GM23338 (cell line): ENCODE measurements around the gene AFF2. TPM values are rescaled to one million over a fixed set of nuclear protein-coding genes. Genes with fewer than 3 reads are reported as not detected.

Experiments used
- ATAC-seq: fragments of 200-7000 bp; cut with Tn5 transposase; 3 replicates; pipeline ENCODE4 v1.9.1; 2020
- DNase-seq: peaks from one replicate; pipeline ENCODE4 v3.0.0-alpha.2; 2015; ENCODE audit warnings: low spot score
- H2AFZ ChIP-seq: fragments of 200-600 bp; sonication (generic); 2 replicates; pipeline ENCODE4 v1.8.0; 2016; ENCODE audit warnings: antibody characterized with exemption, mild to moderate bottlenecking, moderate library complexity
- H3F3A ChIP-seq: fragments of 200-600 bp; sonication (generic); replicated peaks from 2 replicates; pipeline ENCODE4 v1.8.0; 2017; ENCODE audit warnings: antibody characterized with exemption, mixed run types, low read depth
- H3K27ac ChIP-seq: fragments of 200-600 bp; sonication (generic); 2 replicates; pipeline ENCODE4 v1.6.1; 2016; ENCODE audit warnings: low read depth
- H3K27me3 ChIP-seq: fragments of 200-600 bp; sonication (generic); 2 replicates; pipeline ENCODE4 v1.8.0; 2016; ENCODE audit warnings: mild to moderate bottlenecking, mixed run types, moderate library complexity; ENCODE audit not compliant: insufficient read depth
- H3K36me3 ChIP-seq: fragments of 200-600 bp; sonication (generic); 2 replicates; pipeline ENCODE4 v1.8.0; 2016; ENCODE audit warnings: mild to moderate bottlenecking; ENCODE audit not compliant: insufficient read depth
- H3K4me1 ChIP-seq: fragments of 200-600 bp; sonication (generic); 2 replicates; pipeline ENCODE4 v1.8.0; 2016; ENCODE audit warnings: mild to moderate bottlenecking, moderate library complexity; ENCODE audit not compliant: insufficient read depth
- H3K4me2 ChIP-seq: fragments of 200-600 bp; sonication (generic); 2 replicates; pipeline ENCODE4 v1.7.1; 2017; ENCODE audit warnings: mixed run types
- H3K4me3 ChIP-seq: fragments of 200-600 bp; sonication (generic); 2 replicates; pipeline ENCODE4 v1.6.1; 2016; ENCODE audit warnings: mixed run types
- H3K79me2 ChIP-seq: fragments of 200-600 bp; sonication (generic); replicated peaks from 2 replicates; pipeline ENCODE4 v1.8.0; 2017; ENCODE audit warnings: mild to moderate bottlenecking; ENCODE audit not compliant: insufficient read depth
- H3K9me2 ChIP-seq: fragments of 200-600 bp; sonication (generic); 2 replicates; pipeline ENCODE4 v1.8.0; 2017; ENCODE audit not compliant: insufficient read depth
- H4K20me1 ChIP-seq: fragments of 200-600 bp; sonication (generic); replicated peaks from 2 replicates; pipeline ENCODE4 v1.8.0; 2017; ENCODE audit warnings: mild to moderate bottlenecking; ENCODE audit not compliant: insufficient read depth
- H3K27ac Mint-ChIP-seq: 2 replicates; pipeline ENCODE4 v1.8.0; 2020; ENCODE audit warnings: inconsistent platforms, mild to moderate bottlenecking, moderate library complexity, mixed read lengths
- H3K27me3 Mint-ChIP-seq: 3 replicates; pipeline ENCODE4 v1.8.0; 2022; ENCODE audit warnings: low read depth, mild to moderate bottlenecking, moderate library complexity, mixed read lengths, inconsistent platforms; ENCODE audit not compliant: insufficient read depth, poor library complexity
- H3K36me3 Mint-ChIP-seq: 3 replicates; pipeline ENCODE4 v1.8.0; 2021; ENCODE audit warnings: low read depth, mild to moderate bottlenecking, inconsistent platforms, moderate library complexity, mixed read lengths
- H3K4me1 Mint-ChIP-seq: 3 replicates; pipeline ENCODE4 v1.8.0; 2020; ENCODE audit warnings: mild to moderate bottlenecking, inconsistent platforms, mixed read lengths
- H3K4me3 Mint-ChIP-seq: 3 replicates; pipeline ENCODE4 v1.8.0; 2021; ENCODE audit warnings: moderate library complexity, mild to moderate bottlenecking, inconsistent platforms, mixed read lengths
- H3K9me3 Mint-ChIP-seq: 3 replicates; pipeline ENCODE4 v1.8.0; 2020; ENCODE audit warnings: moderate library complexity, mild to moderate bottlenecking, inconsistent platforms, mixed read lengths
- CREB1 ChIP-seq: fragments of 250-450 bp; sonication (Bioruptor Pico); IDR thresholded peaks from 2 replicates; pipeline ENCODE4 v1.5.0; 2020; ENCODE audit warnings: low read depth, mild to moderate bottlenecking, moderate library complexity
- EZH2 ChIP-seq: fragments of 200-600 bp; sonication (generic); IDR thresholded peaks from one replicate; pipeline ENCODE4 v1.8.0; 2017; ENCODE audit warnings: antibody characterized with exemption, mild to moderate bottlenecking, low read depth; ENCODE audit not compliant: unreplicated experiment
- EZH2phosphoT487 ChIP-seq: fragments of 200-600 bp; sonication (generic); IDR thresholded peaks from one replicate; pipeline ENCODE4 v1.8.1; 2018; ENCODE audit warnings: antibody characterized with exemption; ENCODE audit not compliant: unreplicated experiment
- JUNB ChIP-seq: IDR thresholded peaks from one replicate; pipeline ENCODE4 v1.6.1; 2016; ENCODE audit warnings: antibody characterized with exemption; ENCODE audit not compliant: unreplicated experiment
- NANOG ChIP-seq: IDR thresholded peaks from 2 replicates; pipeline ENCODE4 v1.6.1; 2016; ENCODE audit warnings: antibody characterized with exemption, borderline replicate concordance
- POLR2AphosphoS5 ChIP-seq: IDR thresholded peaks from 2 replicates; pipeline ENCODE4 v1.6.1; 2016; ENCODE audit warnings: antibody characterized with exemption, low read depth
- polyA plus RNA-seq: library from polyadenylated mRNA; unstranded; fragments of >200 nt; fragmentation: Nextera tagmentation; extraction: Ambion mirVana; gene quantifications from 2 replicates; pipeline ENCODE4 v1.2.1, GENCODE V29; 2016
- total RNA-seq: library from RNA; depleted of rRNA; stranded (reverse); fragments of >200 nt; shearing (Covaris generic); gene quantifications from 2 replicates; pipeline ENCODE4 v1.2.3, GENCODE V29; 2014
- TF ChIP-seq, protein P1 (sequence below): fragments of 250-450 bp; sonication (Bioruptor Pico); IDR thresholded peaks from 2 replicates; pipeline ENCODE4 v1.5.0; 2020; ENCODE audit warnings: mild to moderate bottlenecking, moderate library complexity
- TF ChIP-seq, protein P2 (sequence below): IDR thresholded peaks from 2 replicates; pipeline ENCODE4 v1.6.1; 2016; ENCODE audit warnings: antibody characterized with exemption
- TF ChIP-seq, protein P3 (sequence below), 2 experiments: fragments of 200-600 bp in 1 of 2; sonication (generic) in 1 of 2; conservative IDR thresholded peaks; 2 replicates each; pipeline versions ENCODE4 v1.5.1 to v1.6.1; 2016 to 2017; ENCODE audit warnings: antibody characterized with exemption in 2 of 2, low read depth in 2 of 2, mild to moderate bottlenecking in 2 of 2, moderate library complexity in 1 of 2
- TF ChIP-seq, protein P4 (sequence below): IDR thresholded peaks from one replicate; pipeline ENCODE4 v1.6.1; 2018; ENCODE audit warnings: antibody characterized with exemption; ENCODE audit not compliant: unreplicated experiment

Gene AFF2
- total and polyA plus RNA-seq, 2 experiments from 2014 or later, result 1.6 to 5.8 TPM

DNA sequence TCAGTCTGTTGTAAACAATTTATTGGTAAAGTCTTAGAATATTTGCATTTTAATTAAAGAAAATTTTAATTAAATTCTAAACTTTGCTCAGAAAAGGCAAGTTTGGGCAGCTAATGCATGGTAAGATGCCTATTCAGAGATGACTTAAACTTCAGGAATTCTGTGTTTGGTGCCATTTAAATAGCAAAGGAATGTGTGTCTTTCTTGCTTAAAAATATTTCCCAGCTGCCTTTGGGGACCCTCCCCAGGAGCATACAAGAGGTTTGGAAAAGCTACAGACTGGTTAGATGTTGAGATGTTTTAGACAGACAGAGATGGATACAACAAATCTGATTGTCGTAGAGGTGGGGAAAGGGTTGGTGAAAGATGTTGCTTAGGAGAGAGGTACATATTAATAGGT, 36.5 kb downstream of the AFF2 start (continued):
- TF ChIP-seq, protein P1, sequence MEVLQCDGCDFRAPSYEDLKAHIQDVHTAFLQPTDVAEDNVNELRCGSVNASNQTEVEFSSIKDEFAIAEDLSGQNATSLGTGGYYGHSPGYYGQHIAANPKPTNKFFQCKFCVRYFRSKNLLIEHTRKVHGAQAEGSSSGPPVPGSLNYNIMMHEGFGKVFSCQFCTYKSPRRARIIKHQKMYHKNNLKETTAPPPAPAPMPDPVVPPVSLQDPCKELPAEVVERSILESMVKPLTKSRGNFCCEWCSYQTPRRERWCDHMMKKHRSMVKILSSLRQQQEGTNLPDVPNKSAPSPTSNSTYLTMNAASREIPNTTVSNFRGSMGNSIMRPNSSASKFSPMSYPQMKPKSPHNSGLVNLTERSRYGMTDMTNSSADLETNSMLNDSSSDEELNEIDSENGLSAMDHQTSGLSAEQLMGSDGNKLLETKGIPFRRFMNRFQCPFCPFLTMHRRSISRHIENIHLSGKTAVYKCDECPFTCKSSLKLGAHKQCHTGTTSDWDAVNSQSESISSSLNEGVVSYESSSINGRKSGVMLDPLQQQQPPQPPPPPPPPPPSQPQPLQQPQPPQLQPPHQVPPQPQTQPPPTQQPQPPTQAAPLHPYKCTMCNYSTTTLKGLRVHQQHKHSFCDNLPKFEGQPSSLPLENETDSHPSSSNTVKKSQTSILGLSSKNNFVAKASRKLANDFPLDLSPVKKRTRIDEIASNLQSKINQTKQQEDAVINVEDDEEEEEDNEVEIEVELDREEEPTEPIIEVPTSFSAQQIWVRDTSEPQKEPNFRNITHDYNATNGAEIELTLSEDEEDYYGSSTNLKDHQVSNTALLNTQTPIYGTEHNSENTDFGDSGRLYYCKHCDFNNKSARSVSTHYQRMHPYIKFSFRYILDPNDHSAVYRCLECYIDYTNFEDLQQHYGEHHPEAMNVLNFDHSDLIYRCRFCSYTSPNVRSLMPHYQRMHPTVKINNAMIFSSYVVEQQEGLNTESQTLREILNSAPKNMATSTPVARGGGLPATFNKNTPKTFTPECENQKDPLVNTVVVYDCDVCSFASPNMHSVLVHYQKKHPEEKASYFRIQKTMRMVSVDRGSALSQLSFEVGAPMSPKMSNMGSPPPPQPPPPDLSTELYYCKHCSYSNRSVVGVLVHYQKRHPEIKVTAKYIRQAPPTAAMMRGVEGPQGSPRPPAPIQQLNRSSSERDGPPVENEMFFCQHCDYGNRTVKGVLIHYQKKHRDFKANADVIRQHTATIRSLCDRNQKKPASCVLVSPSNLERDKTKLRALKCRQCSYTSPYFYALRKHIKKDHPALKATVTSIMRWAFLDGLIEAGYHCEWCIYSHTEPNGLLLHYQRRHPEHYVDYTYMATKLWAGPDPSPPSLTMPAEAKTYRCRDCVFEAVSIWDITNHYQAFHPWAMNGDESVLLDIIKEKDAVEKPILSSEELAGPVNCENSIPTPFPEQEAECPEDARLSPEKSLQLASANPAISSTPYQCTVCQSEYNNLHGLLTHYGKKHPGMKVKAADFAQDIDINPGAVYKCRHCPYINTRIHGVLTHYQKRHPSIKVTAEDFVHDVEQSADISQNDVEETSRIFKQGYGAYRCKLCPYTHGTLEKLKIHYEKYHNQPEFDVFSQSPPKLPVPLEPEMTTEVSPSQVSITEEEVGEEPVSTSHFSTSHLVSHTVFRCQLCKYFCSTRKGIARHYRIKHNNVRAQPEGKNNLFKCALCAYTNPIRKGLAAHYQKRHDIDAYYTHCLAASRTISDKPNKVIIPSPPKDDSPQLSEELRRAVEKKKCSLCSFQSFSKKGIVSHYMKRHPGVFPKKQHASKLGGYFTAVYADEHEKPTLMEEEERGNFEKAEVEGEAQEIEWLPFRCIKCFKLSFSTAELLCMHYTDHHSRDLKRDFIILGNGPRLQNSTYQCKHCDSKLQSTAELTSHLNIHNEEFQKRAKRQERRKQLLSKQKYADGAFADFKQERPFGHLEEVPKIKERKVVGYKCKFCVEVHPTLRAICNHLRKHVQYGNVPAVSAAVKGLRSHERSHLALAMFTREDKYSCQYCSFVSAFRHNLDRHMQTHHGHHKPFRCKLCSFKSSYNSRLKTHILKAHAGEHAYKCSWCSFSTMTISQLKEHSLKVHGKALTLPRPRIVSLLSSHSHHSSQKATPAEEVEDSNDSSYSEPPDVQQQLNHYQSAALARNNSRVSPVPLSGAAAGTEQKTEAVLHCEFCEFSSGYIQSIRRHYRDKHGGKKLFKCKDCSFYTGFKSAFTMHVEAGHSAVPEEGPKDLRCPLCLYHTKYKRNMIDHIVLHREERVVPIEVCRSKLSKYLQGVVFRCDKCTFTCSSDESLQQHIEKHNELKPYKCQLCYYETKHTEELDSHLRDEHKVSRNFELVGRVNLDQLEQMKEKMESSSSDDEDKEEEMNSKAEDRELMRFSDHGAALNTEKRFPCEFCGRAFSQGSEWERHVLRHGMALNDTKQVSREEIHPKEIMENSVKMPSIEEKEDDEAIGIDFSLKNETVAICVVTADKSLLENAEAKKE (CRISPR knock-in tag), result no peak
- TF ChIP-seq, protein P2, sequence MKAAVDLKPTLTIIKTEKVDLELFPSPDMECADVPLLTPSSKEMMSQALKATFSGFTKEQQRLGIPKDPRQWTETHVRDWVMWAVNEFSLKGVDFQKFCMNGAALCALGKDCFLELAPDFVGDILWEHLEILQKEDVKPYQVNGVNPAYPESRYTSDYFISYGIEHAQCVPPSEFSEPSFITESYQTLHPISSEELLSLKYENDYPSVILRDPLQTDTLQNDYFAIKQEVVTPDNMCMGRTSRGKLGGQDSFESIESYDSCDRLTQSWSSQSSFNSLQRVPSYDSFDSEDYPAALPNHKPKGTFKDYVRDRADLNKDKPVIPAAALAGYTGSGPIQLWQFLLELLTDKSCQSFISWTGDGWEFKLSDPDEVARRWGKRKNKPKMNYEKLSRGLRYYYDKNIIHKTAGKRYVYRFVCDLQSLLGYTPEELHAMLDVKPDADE, result no peak
- TF ChIP-seq, protein P3, sequence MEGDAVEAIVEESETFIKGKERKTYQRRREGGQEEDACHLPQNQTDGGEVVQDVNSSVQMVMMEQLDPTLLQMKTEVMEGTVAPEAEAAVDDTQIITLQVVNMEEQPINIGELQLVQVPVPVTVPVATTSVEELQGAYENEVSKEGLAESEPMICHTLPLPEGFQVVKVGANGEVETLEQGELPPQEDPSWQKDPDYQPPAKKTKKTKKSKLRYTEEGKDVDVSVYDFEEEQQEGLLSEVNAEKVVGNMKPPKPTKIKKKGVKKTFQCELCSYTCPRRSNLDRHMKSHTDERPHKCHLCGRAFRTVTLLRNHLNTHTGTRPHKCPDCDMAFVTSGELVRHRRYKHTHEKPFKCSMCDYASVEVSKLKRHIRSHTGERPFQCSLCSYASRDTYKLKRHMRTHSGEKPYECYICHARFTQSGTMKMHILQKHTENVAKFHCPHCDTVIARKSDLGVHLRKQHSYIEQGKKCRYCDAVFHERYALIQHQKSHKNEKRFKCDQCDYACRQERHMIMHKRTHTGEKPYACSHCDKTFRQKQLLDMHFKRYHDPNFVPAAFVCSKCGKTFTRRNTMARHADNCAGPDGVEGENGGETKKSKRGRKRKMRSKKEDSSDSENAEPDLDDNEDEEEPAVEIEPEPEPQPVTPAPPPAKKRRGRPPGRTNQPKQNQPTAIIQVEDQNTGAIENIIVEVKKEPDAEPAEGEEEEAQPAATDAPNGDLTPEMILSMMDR (conservative IDR thresholded peaks at IDR 0.05; ENCODE audit: low read depth in 2 of 2), result no peak
- no peak for TF ChIP-seq EZH2

DNA sequence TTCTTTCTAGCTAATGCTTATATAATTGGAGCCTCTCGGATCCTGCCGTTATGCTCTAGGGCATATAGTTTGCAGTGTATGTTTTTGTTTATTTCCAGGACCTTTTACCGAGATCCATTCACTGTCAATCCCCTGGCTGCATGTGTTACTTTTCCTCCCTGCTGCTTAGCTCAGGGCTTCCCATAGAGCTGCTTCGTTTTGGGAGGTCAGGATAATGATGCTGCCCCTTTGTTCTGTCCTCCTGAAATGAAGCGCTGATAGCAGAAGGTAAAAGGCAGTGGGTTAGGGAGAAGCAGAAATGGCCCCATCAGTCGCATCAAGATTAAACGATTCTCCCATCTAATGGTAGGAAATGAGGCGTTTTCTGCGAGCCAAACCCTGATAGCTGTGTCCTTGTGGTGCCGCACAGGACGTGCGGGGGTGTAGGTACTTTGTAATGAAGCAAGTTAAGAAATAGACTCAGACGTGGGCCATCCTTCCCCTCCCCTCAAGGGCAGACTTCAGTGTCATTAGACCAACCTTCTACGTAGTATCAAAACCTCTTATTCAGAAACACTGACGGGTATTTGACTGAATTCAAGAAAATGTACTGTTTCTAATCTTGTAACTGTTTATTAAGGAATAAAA, 37.3 kb downstream of the AFF2 start:
- ATAC-seq, result peak; percentile 77
- H3K4me2 ChIP-seq, result no peak overlapping the region
- DNase-seq, result peak; percentile 0
- TF ChIP-seq JUNB (no peak), NANOG (no peak), EZH2phosphoT487 (no peak), POLR2AphosphoS5 (no peak), CREB1 (CRISPR knock-in tag) (no peak)
- TF ChIP-seq, protein P2, result no peak
- TF ChIP-seq, protein P4, sequence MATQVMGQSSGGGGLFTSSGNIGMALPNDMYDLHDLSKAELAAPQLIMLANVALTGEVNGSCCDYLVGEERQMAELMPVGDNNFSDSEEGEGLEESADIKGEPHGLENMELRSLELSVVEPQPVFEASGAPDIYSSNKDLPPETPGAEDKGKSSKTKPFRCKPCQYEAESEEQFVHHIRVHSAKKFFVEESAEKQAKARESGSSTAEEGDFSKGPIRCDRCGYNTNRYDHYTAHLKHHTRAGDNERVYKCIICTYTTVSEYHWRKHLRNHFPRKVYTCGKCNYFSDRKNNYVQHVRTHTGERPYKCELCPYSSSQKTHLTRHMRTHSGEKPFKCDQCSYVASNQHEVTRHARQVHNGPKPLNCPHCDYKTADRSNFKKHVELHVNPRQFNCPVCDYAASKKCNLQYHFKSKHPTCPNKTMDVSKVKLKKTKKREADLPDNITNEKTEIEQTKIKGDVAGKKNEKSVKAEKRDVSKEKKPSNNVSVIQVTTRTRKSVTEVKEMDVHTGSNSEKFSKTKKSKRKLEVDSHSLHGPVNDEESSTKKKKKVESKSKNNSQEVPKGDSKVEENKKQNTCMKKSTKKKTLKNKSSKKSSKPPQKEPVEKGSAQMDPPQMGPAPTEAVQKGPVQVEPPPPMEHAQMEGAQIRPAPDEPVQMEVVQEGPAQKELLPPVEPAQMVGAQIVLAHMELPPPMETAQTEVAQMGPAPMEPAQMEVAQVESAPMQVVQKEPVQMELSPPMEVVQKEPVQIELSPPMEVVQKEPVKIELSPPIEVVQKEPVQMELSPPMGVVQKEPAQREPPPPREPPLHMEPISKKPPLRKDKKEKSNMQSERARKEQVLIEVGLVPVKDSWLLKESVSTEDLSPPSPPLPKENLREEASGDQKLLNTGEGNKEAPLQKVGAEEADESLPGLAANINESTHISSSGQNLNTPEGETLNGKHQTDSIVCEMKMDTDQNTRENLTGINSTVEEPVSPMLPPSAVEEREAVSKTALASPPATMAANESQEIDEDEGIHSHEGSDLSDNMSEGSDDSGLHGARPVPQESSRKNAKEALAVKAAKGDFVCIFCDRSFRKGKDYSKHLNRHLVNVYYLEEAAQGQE, result no peak

More for the DNA sequence above, 37.3 kb downstream of the AFF2 start:
- Histone ChIP-seq H4K20me1 (no peaks in the 10 kb centered on the region), H3K79me2 (no peaks in the 10 kb centered on the region), H3F3A (no peaks in the 10 kb centered on the region), H3K36me3 (no peaks in the 10 kb centered on the region), H3K4me3 (no peak overlapping the region), H3K4me1 (peaks cover 6% of the 10 kb centered on the region; the same call in 1 of the 2 replicates), H2AFZ (no peak overlapping the region), H3K9me2 (no peaks in the 10 kb centered on the region), H3K27me3 (no peaks in the 10 kb centered on the region), H3K27ac (no peak overlapping the region)
- Mint-ChIP-seq H3K9me3 (no peaks in the 10 kb centered on the region), H3K27ac (no peak overlapping the region), H3K4me1 (peaks cover 17% of the 10 kb centered on the region), H3K36me3 (no peaks in the 10 kb centered on the region), H3K27me3 (no peaks in the 10 kb centered on the region), H3K4me3 (no peak overlapping the region)
